Hepatocyte (in vitro differentiated cells): ENCODE results near the gene MBD6.
"Not testable (repeated sequence)": the region's sequence is repeated elsewhere in the genome, so short reads cannot be mapped to it uniquely, and the experiment has no call there.

ENCODE experiments used
- CTCF ChIP-seq: fragments of 200-600 bp; sonication (generic); IDR thresholded peaks from 2 replicates; pipeline ENCODE4 v1.5.1; 2016; ENCODE audit warnings: antibody characterized with exemption, mild to moderate bottlenecking; ENCODE audit not compliant: poor library complexity
- EZH2 ChIP-seq: fragments of 200-600 bp; sonication (generic); IDR thresholded peaks from 2 replicates; pipeline ENCODE4 v1.6.1; 2016; ENCODE audit warnings: antibody characterized with exemption, mild to moderate bottlenecking, borderline replicate concordance
- EZH2phosphoT487 ChIP-seq: fragments of 200-600 bp; sonication (generic); IDR thresholded peaks from one replicate; pipeline ENCODE4 v1.6.1; 2018; ENCODE audit warnings: antibody characterized with exemption, mild to moderate bottlenecking, low read depth, moderate library complexity; ENCODE audit not compliant: unreplicated experiment, severe bottlenecking

- not testable (repeated sequence) for TF ChIP-seq EZH2, CTCF, EZH2phosphoT487
These were observed 8.4 kb upstream of the MBD6 start for GRCh38 chr12:57514246-57514645.
